PC-9 (cell line): Measurements from ENCODE around the gene ANP32D.

Experiments used
- EZH2 ChIP-seq: fragments of 200-600 bp; sonication (generic); IDR thresholded peaks from 2 replicates; pipeline ENCODE4 v1.8.0; 2017; ENCODE audit warnings: antibody characterized with exemption, low read depth
- TF ChIP-seq, protein P1 (sequence below): fragments of 200-600 bp; sonication (generic); conservative IDR thresholded peaks from 2 replicates; pipeline ENCODE4 v1.6.1; 2017; ENCODE audit warnings: mixed run types, antibody characterized with exemption, mild to moderate bottlenecking, moderate library complexity

DNA sequence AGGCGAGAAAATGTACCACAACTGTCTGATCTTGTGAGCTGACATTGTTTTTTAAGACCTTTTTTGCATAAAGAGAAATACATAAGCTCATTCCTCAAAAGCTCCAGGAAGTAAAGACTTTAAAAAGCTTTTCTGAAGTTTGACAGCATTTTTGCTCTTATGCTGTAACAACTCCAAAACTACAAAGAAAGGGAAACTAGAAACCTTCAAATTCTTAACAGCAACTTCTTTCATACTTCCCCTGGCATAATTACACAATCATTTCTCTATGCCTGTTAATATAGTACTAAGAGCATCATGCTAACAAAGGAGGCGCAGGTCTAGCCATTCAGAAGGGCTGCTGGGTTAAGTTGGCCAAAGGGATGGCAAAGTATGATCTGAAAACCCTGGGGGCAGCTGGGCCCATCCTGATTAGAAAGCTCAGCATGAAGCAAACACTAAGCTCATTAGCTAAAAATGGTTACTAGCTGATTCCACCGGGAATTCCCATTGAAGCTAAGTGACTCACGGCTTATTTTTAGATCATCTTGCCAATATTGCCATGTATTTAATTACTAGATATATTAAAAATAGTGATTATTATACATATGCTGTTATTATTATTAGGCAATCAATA, 26.1 kb upstream of the ANP32D start:
- TF ChIP-seq, protein P1, sequence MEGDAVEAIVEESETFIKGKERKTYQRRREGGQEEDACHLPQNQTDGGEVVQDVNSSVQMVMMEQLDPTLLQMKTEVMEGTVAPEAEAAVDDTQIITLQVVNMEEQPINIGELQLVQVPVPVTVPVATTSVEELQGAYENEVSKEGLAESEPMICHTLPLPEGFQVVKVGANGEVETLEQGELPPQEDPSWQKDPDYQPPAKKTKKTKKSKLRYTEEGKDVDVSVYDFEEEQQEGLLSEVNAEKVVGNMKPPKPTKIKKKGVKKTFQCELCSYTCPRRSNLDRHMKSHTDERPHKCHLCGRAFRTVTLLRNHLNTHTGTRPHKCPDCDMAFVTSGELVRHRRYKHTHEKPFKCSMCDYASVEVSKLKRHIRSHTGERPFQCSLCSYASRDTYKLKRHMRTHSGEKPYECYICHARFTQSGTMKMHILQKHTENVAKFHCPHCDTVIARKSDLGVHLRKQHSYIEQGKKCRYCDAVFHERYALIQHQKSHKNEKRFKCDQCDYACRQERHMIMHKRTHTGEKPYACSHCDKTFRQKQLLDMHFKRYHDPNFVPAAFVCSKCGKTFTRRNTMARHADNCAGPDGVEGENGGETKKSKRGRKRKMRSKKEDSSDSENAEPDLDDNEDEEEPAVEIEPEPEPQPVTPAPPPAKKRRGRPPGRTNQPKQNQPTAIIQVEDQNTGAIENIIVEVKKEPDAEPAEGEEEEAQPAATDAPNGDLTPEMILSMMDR, result no peak
- no peak for TF ChIP-seq EZH2
